H9 (cell line): Measurements from ENCODE around the gene GCC2. TPM values are rescaled to one million over a fixed set of nuclear protein-coding genes. Genes with fewer than 3 reads are reported as not detected.

Experiments
- DNase-seq: peaks from one replicate; pipeline ENCODE4 v3.0.0-alpha.2; 2017
- H2AFZ ChIP-seq: one replicate; pipeline ENCODE4 v1.6.1; 2013; ENCODE audit warnings: mild to moderate bottlenecking, low read length, control low read depth, moderate library complexity
- H2AK5ac ChIP-seq: 2 replicates; pipeline ENCODE4 v1.6.1; 2013; ENCODE audit warnings: low read length, control low read depth, mixed read lengths; ENCODE audit not compliant: insufficient read length
- H2BK120ac ChIP-seq: one replicate; pipeline ENCODE4 v1.6.1; 2013; ENCODE audit warnings: low read depth, mild to moderate bottlenecking, low read length, control low read depth, inconsistent platforms; ENCODE audit not compliant: poor library complexity, severe bottlenecking
- H2BK12ac ChIP-seq: 2 replicates; pipeline ENCODE4 v1.6.1; 2013; ENCODE audit warnings: low read length, control low read depth, mixed read lengths, low read depth; ENCODE audit not compliant: insufficient read length
- H2BK15ac ChIP-seq: 2 replicates; pipeline ENCODE4 v1.6.1; 2013; ENCODE audit warnings: low read depth, low read length, control low read depth
- H2BK20ac ChIP-seq: one replicate; pipeline ENCODE4 v1.6.1; 2013; ENCODE audit warnings: low read depth, mild to moderate bottlenecking, low read length, control low read depth, inconsistent platforms; ENCODE audit not compliant: poor library complexity, severe bottlenecking
- H2BK5ac ChIP-seq: 2 replicates; pipeline ENCODE4 v1.6.1; 2013; ENCODE audit warnings: low read length, control low read depth, mixed read lengths; ENCODE audit not compliant: insufficient read length
- H3K14ac ChIP-seq: 2 replicates; pipeline ENCODE4 v1.6.1; 2013; ENCODE audit warnings: low read length, control low read depth; ENCODE audit not compliant: insufficient read depth
- H3K18ac ChIP-seq: 2 replicates; pipeline ENCODE4 v1.6.1; 2013; ENCODE audit warnings: low read depth, mild to moderate bottlenecking, mixed read lengths, low read length, control low read depth; ENCODE audit not compliant: insufficient read length
- H3K23ac ChIP-seq: 2 replicates; pipeline ENCODE4 v1.6.1; 2013; ENCODE audit warnings: low read length, control low read depth, mixed read lengths, low read depth; ENCODE audit not compliant: insufficient read length
- H3K23me2 ChIP-seq: 2 replicates; pipeline ENCODE4 v1.6.1; 2013; ENCODE audit warnings: low read depth, mild to moderate bottlenecking, mixed read lengths, low read length, control low read depth; ENCODE audit not compliant: insufficient read length, poor library complexity, severe bottlenecking
- H3K27ac ChIP-seq: 2 replicates; pipeline ENCODE4 v1.5.1; 2013; ENCODE audit warnings: low read length, control low read depth, mixed read lengths, low read depth; ENCODE audit not compliant: insufficient read length
- H3K27me3 ChIP-seq: 2 replicates; pipeline ENCODE4 v1.6.1; 2013; ENCODE audit warnings: low read length, control low read depth, inconsistent platforms; ENCODE audit not compliant: insufficient read depth
- H3K4ac ChIP-seq: 2 replicates; pipeline ENCODE4 v1.6.1; 2013; ENCODE audit warnings: low read depth, mild to moderate bottlenecking, control low read depth, inconsistent platforms, low read length, moderate library complexity
- H3K4me1 ChIP-seq: 2 replicates; pipeline ENCODE4 v1.6.1; 2013; ENCODE audit warnings: low read length, control low read depth, inconsistent platforms; ENCODE audit not compliant: insufficient read depth
- H3K4me2 ChIP-seq: 2 replicates; pipeline ENCODE4 v1.6.1; 2013; ENCODE audit warnings: low read length, control low read depth, mixed read lengths; ENCODE audit not compliant: insufficient read length, insufficient read depth
- H3K56ac ChIP-seq: 2 replicates; pipeline ENCODE4 v1.6.1; 2013; ENCODE audit warnings: low read depth, mild to moderate bottlenecking, mixed read lengths, low read length, control low read depth; ENCODE audit not compliant: insufficient read length
- H3K79me1 ChIP-seq: 2 replicates; pipeline ENCODE4 v1.6.1; 2013; ENCODE audit warnings: low read depth, mild to moderate bottlenecking, moderate library complexity, low read length, control low read depth, inconsistent platforms; ENCODE audit not compliant: insufficient read depth, poor library complexity, severe bottlenecking
- H3K79me2 ChIP-seq: 2 replicates; pipeline ENCODE4 v1.6.1; 2013; ENCODE audit warnings: low read length, control low read depth, inconsistent platforms; ENCODE audit not compliant: insufficient read depth
- H3K9ac ChIP-seq: 2 replicates; pipeline ENCODE4 v1.6.1; 2013; ENCODE audit warnings: low read length, control low read depth, mixed read lengths; ENCODE audit not compliant: insufficient read length; ENCODE audit errors: extremely low read depth
- H3K9me3 ChIP-seq: one replicate; pipeline ENCODE4 v1.6.1; 2013; ENCODE audit warnings: low read depth, low read length, inconsistent platforms; ENCODE audit not compliant: control insufficient read depth
- H3T11ph ChIP-seq: one replicate; pipeline ENCODE4 v1.6.1; 2013; ENCODE audit warnings: mild to moderate bottlenecking, low read length, control low read depth, inconsistent platforms
- H4K20me1 ChIP-seq: one replicate; pipeline ENCODE4 v1.6.1; 2013; ENCODE audit not compliant: control insufficient read depth, insufficient read length, insufficient read depth
- H4K5ac ChIP-seq: 2 replicates; pipeline ENCODE4 v1.6.1; 2013; ENCODE audit warnings: low read depth, mild to moderate bottlenecking, mixed read lengths, low read length, control low read depth; ENCODE audit not compliant: insufficient read length
- H4K8ac ChIP-seq: replicated peaks from 2 replicates; pipeline ENCODE4 v1.6.1; 2013; ENCODE audit warnings: low read length, control low read depth, mixed read lengths, low read depth; ENCODE audit not compliant: insufficient read length
- H4K91ac ChIP-seq: 2 replicates; pipeline ENCODE4 v1.6.1; 2013; ENCODE audit warnings: low read depth, mild to moderate bottlenecking, moderate library complexity, mixed read lengths, low read length, control low read depth; ENCODE audit not compliant: insufficient read length
- H3K27ac Mint-ChIP-seq, 3 experiments: 2 replicates in 2 of 3; 3 replicates in 1 of 3; pipeline ENCODE4 v1.8.0; 2020 to 2021; ENCODE audit warnings: mixed read lengths in 3 of 3, mild to moderate bottlenecking in 1 of 3, moderate library complexity in 1 of 3
- H3K27me3 Mint-ChIP-seq: 2 replicates; pipeline ENCODE4 v1.8.0; 2021; ENCODE audit warnings: low read depth, mild to moderate bottlenecking, moderate library complexity, mixed read lengths
- H3K36me3 Mint-ChIP-seq, 3 experiments: 2 replicates in 2 of 3; 3 replicates in 1 of 3; pipeline ENCODE4 v1.8.0; 2020 to 2021; ENCODE audit warnings: low read depth in 3 of 3, mixed read lengths in 3 of 3; ENCODE audit not compliant: insufficient read depth in 1 of 3
- H3K4me1 Mint-ChIP-seq, 2 experiments: 2 replicates each; pipeline ENCODE4 v1.8.0; 2020; ENCODE audit warnings: mixed read lengths in 2 of 2
- H3K4me3 Mint-ChIP-seq, 2 experiments: 2 replicates in 1 of 2; 3 replicates in 1 of 2; pipeline ENCODE4 v1.8.0; 2020 to 2021; ENCODE audit warnings: mild to moderate bottlenecking in 2 of 2, mixed read lengths in 2 of 2, moderate library complexity in 1 of 2
- H3K9me3 Mint-ChIP-seq, 2 experiments: 2 replicates in 1 of 2; 3 replicates in 1 of 2; pipeline ENCODE4 v1.8.0; 2020; ENCODE audit warnings: mild to moderate bottlenecking in 2 of 2, mixed read lengths in 2 of 2, moderate library complexity in 1 of 2
- CTCF ChIP-seq: fragments of 200-600 bp; sonication (generic); conservative IDR thresholded peaks from 3 replicates; pipeline ENCODE4 v1.8.0; 2021; ENCODE audit warnings: antibody characterized with exemption, mild to moderate bottlenecking
- WGBS: extraction: QIAGEN DNeasy Blood & Tissue Kit; methylation state at CpG from one replicate; pipeline ENCODE4 v1.1.7; 2013; ENCODE audit warnings: missing lambda C conversion rate, low lambda C conversion rate, mixed read lengths; ENCODE audit not compliant: insufficient read length; ENCODE audit errors: extremely low coverage; 5-methylcytosine and 5-hydroxymethylcytosine counted together
- total RNA-seq: library from RNA; stranded (reverse); gene quantifications from 2 replicates; pipeline ENCODE4 v1.2.1, GENCODE V29; 2021

The GCC2 gene
- total RNA-seq, 1 experiment from 2014 or later, result 53.3 TPM

GRCh38 chr2:108547606-108548005 lies 98.6 kb downstream of the GCC2 start:
- Mint-ChIP-seq H3K9me3 (peaks cover 5% of the 10 kb centered on the region in 2 experiments; a peak in 4 of 5 replicates), H3K4me1 (peaks cover 0 to 4% of the 10 kb centered on the region in 2 experiments; a peak in 1 of 4 replicates), H3K36me3 (peaks cover 6 to 16% (median 9%) of the 10 kb centered on the region in 3 experiments; a peak in 5 of 7 replicates), H3K27ac (no peak overlapping the region), H3K27me3 (no peaks in the 10 kb centered on the region), H3K4me3 (no peak overlapping the region)
- Histone ChIP-seq H3K23ac (no peak overlapping the region), H4K91ac (no peak overlapping the region), H3K79me1 (no peaks in the 10 kb centered on the region), H3K9ac (no peak overlapping the region), H4K20me1 (no peaks in the 10 kb centered on the region), H3K9me3 (no peaks in the 10 kb centered on the region), H2BK12ac (no peak overlapping the region), H2BK5ac (no peak overlapping the region), H3K14ac (no peak overlapping the region), H3K4ac (no peak overlapping the region), H3K27me3 (no peaks in the 10 kb centered on the region), H4K8ac (no peak overlapping the region), H4K5ac (no peak overlapping the region), H3K23me2 (no peaks in the 10 kb centered on the region), H2BK15ac (no peak overlapping the region), H3K27ac (no peak overlapping the region), H2AFZ (no peak overlapping the region), H3K18ac (no peak overlapping the region), H3T11ph (no peak overlapping the region), H2BK20ac (no peak overlapping the region), H3K4me1 (no peaks in the 10 kb centered on the region), H2BK120ac (no peak overlapping the region), H3K79me2 (peaks cover 2% of the 10 kb centered on the region; the same call in 1 of the 2 replicates), H2AK5ac (no peak overlapping the region), H3K4me2 (no peak overlapping the region), H3K56ac (no peak overlapping the region)
- WGBS, result no CpG with 5 or more reads among the region's 5 CpGs
- DNase-seq, result no peak
- no peak for TF ChIP-seq CTCF
